ENCODE data around the gene ZNRF3.

ZNRF3 gene

GRCh38 chr22:28989484-28989883 is 106.1 kb downstream of the ZNRF3 start:
- H3K27ac ChIP-seq, result no peak overlapping the region
- DNase-seq (ENCODE audit: low spot score), result no peak
- TF ChIP-seq CTCF (IDR thresholded peaks at IDR 0.05), result no peak
- no peak overlapping the region for H3K4me3 ChIP-seq

GRCh38 chr22:28989912-28990311 is 106.5 kb downstream of the ZNRF3 start:
- no peak overlapping the region for H3K27ac ChIP-seq
- DNase-seq (ENCODE audit: low spot score), result no peak
- no peak for TF ChIP-seq CTCF (IDR thresholded peaks at IDR 0.05)
- H3K4me3 ChIP-seq, result no peak overlapping the region

- Histone ChIP-seq H3K4me3 (no peak overlapping the region), H3K27ac (no peak overlapping the region)
- no peak for TF ChIP-seq CTCF (IDR thresholded peaks at IDR 0.05)
- no peak for DNase-seq (ENCODE audit: low spot score)
These were observed 109.4 kb downstream of the ZNRF3 start for GRCh38 chr22:28992565-28993356.

- no peak overlapping the region for H3K27ac ChIP-seq
- no peak for DNase-seq (ENCODE audit: low spot score)
- H3K4me3 ChIP-seq, result no peak overlapping the region
- no peak for TF ChIP-seq CTCF (IDR thresholded peaks at IDR 0.05)
These were observed 111.2 kb downstream of the ZNRF3 start for GRCh38 chr22:28994522-28994921.

- DNase-seq (ENCODE audit: low spot score), result no peak
- no peak overlapping the region for H3K4me3 ChIP-seq
- TF ChIP-seq CTCF (IDR thresholded peaks at IDR 0.05), result no peak
- no peak overlapping the region for H3K27ac ChIP-seq
These were observed 112.2 kb downstream of the ZNRF3 start for GRCh38 chr22:28995551-28995950.

- H3K27ac ChIP-seq, result no peak overlapping the region
These were observed 114.0 kb downstream of the ZNRF3 start for GRCh38 chr22:28997342-28997741.

More at GRCh38 chr22:28997342-28997741, 114.0 kb downstream of the ZNRF3 start:
- no peak overlapping the region for H3K4me3 ChIP-seq
- no peak for TF ChIP-seq CTCF (IDR thresholded peaks at IDR 0.05)
- DNase-seq (ENCODE audit: low spot score), result no peak
